A673 (cell line): ENCODE measurements around the gene GDF15. TPM values are rescaled to one million over a fixed set of nuclear protein-coding genes. Genes with fewer than 3 reads are reported as not detected.

Experiments
- BruUV-seq: library from RNA; stranded (reverse); fragments of 400-500 nt; replicated peaks from 2 replicates; lab custom pipeline; 2021; lab: Mats Ljungman, UMichigan
- CTCF ChIA-PET: fragments of 300-600 bp; sonication (Branson Sonifier 250); formaldehyde crosslinking; loops from one replicate; lab custom pipeline; 2022; ENCODE audit warnings: antibody characterized with exemption; lab: Charles Lee
- POLR2A ChIA-PET: fragments of 300-600 bp; sonication (Branson Sonifier 250); formaldehyde crosslinking; loops from one replicate; lab custom pipeline; 2022; ENCODE audit warnings: antibody characterized with exemption; ENCODE audit not compliant: low non-redundant PET; lab: Charles Lee
- DNase-seq: peaks from one replicate; pipeline ENCODE4 v3.0.0-alpha.2; 2015; ENCODE audit warnings: low spot score
- H3K27ac ChIP-seq: fragments of 200-600 bp; sonication (generic); 2 replicates; pipeline ENCODE4 v1.5.1; 2016; ENCODE audit warnings: mixed run types, low read depth, mild to moderate bottlenecking, mixed read lengths, antibody characterized with exemption, low read length; ENCODE audit not compliant: poor library complexity, severe bottlenecking
- H3K27me3 ChIP-seq: fragments of 200-600 bp; sonication (generic); replicated peaks from 2 replicates; pipeline ENCODE4 v1.6.1; 2017; ENCODE audit warnings: mixed run types, low read depth, mild to moderate bottlenecking, mixed read lengths, antibody characterized with exemption, low read length; ENCODE audit not compliant: insufficient read depth, poor library complexity
- H3K36me3 ChIP-seq: fragments of 200-600 bp; sonication (generic); 2 replicates; pipeline ENCODE4 v1.6.1; 2016; ENCODE audit warnings: mixed run types, mild to moderate bottlenecking, mixed read lengths, antibody characterized with exemption, low read length; ENCODE audit not compliant: insufficient read depth, poor library complexity, severe bottlenecking
- H3K4me1 ChIP-seq: fragments of 200-600 bp; sonication (generic); 2 replicates; pipeline ENCODE4 v1.6.1; 2017; ENCODE audit warnings: mixed run types, mild to moderate bottlenecking, mixed read lengths, antibody characterized with exemption, low read length; ENCODE audit not compliant: insufficient read depth, poor library complexity, severe bottlenecking
- H3K4me3 ChIP-seq: fragments of 200-600 bp; sonication (generic); 2 replicates; pipeline ENCODE4 v1.5.1; 2016; ENCODE audit warnings: low read depth, mixed run types, mild to moderate bottlenecking, mixed read lengths, low read length; ENCODE audit not compliant: poor library complexity, severe bottlenecking
- H3K9me3 ChIP-seq: fragments of 200-600 bp; sonication (generic); 2 replicates; pipeline ENCODE4 v1.6.1; 2016; ENCODE audit warnings: mixed run types, low read depth, mild to moderate bottlenecking, mixed read lengths, antibody characterized with exemption, low read length; ENCODE audit not compliant: poor library complexity, severe bottlenecking
- CTCF ChIP-seq: fragments of 300-800, 200-600 bp; sonication (generic); conservative IDR thresholded peaks from 2 replicates; pipeline ENCODE4 v1.5.1; 2017; ENCODE audit warnings: low read depth, mild to moderate bottlenecking, antibody characterized with exemption, low read length, moderate library complexity, mixed read lengths
- EZH2 ChIP-seq: fragments of 200-600 bp; sonication (generic); IDR thresholded peaks from 2 replicates; pipeline ENCODE4 v1.6.1; 2017; ENCODE audit warnings: borderline replicate concordance, low read depth, mild to moderate bottlenecking, mixed read lengths, antibody characterized with exemption, low read length; ENCODE audit not compliant: poor library complexity, severe bottlenecking
- intact Hi-C: fragments of 100-400 bp; cut with micrococcal nuclease; formaldehyde crosslinking; loops from one replicate; pipeline ENCODE4 v1.10.0; 2022; ENCODE audit not compliant: unreplicated experiment
- total RNA-seq: library from RNA; stranded (reverse); gene quantifications from 2 replicates; pipeline ENCODE4 v1.2.3, GENCODE V29; 2021

The GDF15 gene
- total RNA-seq, 1 experiment from 2014 or later: 4.0 TPM

DNA sequence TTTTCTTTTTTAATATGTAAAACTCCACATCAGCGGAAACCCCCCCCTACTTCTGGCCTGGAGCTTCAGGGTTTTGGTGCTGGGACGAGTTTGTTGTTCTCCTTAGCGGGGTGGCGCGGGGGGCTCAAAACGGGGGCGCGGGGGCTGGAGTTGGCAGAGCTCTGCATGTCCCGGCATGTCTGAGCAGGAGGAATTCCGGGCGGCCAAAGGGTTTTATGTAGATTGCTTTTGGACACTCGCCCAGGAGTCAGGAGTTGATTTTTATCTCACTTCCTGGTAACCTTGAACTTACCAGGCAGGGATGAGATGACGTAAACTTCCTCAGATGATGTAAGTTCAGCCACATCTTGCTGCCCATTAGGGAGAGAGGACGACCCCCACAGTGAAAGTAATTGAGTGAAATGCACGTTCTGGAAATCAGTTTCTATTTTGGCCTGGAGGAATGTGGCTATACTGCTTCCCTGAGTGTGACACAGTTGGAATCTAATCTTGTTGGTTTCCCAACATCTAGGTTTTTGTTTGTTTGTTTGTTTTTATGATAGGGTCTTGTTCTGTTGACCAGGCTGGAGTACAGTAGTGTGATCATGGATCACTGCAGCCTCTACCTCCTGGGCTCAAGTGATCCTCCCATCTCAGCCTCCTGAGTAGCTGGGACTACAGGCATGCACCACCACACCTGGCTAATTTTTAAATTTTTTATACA lies 21.0 kb upstream of the GDF15 start:
- TF ChIP-seq CTCF (no peak), EZH2 (no peak)
- TSS peak; percentile 96 for BruUV-seq
- Histone ChIP-seq H3K27me3 (no peaks in the 10 kb centered on the region), H3K27ac (peak overlapping the region; percentile 94), H3K4me1 (peaks cover 39% of the 10 kb centered on the region), H3K4me3 (peak overlapping the region; percentile 4), H3K9me3 (no peaks in the 10 kb centered on the region), H3K36me3 (no peaks in the 10 kb centered on the region)
- POLR2A ChIA-PET: interaction anchor here (0.6 to 1.2 kb wide), 3 partner anchors 84 to 422 kb away, joined by 4 to 11 read pairs (median 5); partner anchors contain the start of gene JUND
- intact Hi-C loops: no loop called here
- DNase-seq: peak; percentile 96
- CTCF ChIA-PET: interaction anchor here (0.6 to 1.0 kb wide), 3 partner anchors 23 to 464 kb away, joined by 3 to 7 read pairs (median 6); no protein-coding TSS in a partner anchor

GRCh38 chr19:18366021-18366435 lies 19.9 kb upstream of the GDF15 start:
- ChIA-PET POLR2A (interaction anchor here (0.6 kb wide), 2 partner anchors 13 to 883 kb away, joined by 3 to 5 read pairs; no protein-coding TSS in a partner anchor), CTCF (no interaction called here)
- no peak for DNase-seq
- Histone ChIP-seq H3K36me3 (no peaks in the 10 kb centered on the region), H3K4me3 (no peak overlapping the region), H3K27me3 (no peaks in the 10 kb centered on the region), H3K27ac (peak overlapping the region; percentile 94), H3K4me1 (peaks cover 39% of the 10 kb centered on the region), H3K9me3 (no peaks in the 10 kb centered on the region)
- no TSS peak for BruUV-seq
- intact Hi-C loops: no loop called here
- TF ChIP-seq CTCF (no peak), EZH2 (no peak)

- Histone ChIP-seq H3K27me3 (no peaks in the 10 kb centered on the region), H3K4me3 (no peak overlapping the region), H3K9me3 (no peaks in the 10 kb centered on the region), H3K36me3 (no peaks in the 10 kb centered on the region), H3K4me1 (peaks cover 33% of the 10 kb centered on the region), H3K27ac (peak overlapping the region; percentile 77)
- POLR2A ChIA-PET: no interaction called here
- intact Hi-C loops: no loop called here
- no peak for DNase-seq
- CTCF ChIA-PET: no interaction called here
- BruUV-seq: no TSS peak
- TF ChIP-seq EZH2 (no peak), CTCF (no peak)
Observed at GRCh38 chr19:18368504-18369222, 17.3 kb upstream of the GDF15 start.
